Hepatocyte (in vitro differentiated cells): Measurements from ENCODE around the gene IMMT. TPM values are rescaled to one million over a fixed set of nuclear protein-coding genes. Genes with fewer than 3 reads are reported as not detected.

ENCODE experiments used
- DNase-seq: peaks from one replicate; pipeline ENCODE4 v3.0.0-alpha.2; 2016; ENCODE audit warnings: low spot score
- H2AFZ ChIP-seq: fragments of 200-600 bp; sonication (generic); 2 replicates; pipeline ENCODE4 v1.6.0; 2016; ENCODE audit warnings: antibody characterized with exemption, mild to moderate bottlenecking
- H3K27ac ChIP-seq: fragments of 200-600 bp; sonication (generic); 2 replicates; pipeline ENCODE4 v1.5.1; 2016; ENCODE audit warnings: mild to moderate bottlenecking
- H3K27me3 ChIP-seq: fragments of 200-600 bp; sonication (generic); 2 replicates; pipeline ENCODE4 v1.6.1; 2016
- H3K36me3 ChIP-seq: fragments of 200-600 bp; sonication (generic); replicated peaks from 2 replicates; pipeline ENCODE4 v1.5.1; 2016; ENCODE audit warnings: low read depth; ENCODE audit not compliant: insufficient read depth
- H3K4me1 ChIP-seq: fragments of 200-600 bp; sonication (generic); 2 replicates; pipeline ENCODE4 v1.5.1; 2016; ENCODE audit warnings: mild to moderate bottlenecking, moderate library complexity; ENCODE audit not compliant: insufficient read depth
- H3K4me2 ChIP-seq: fragments of 200-600 bp; sonication (generic); 2 replicates; pipeline ENCODE4 v1.6.0; 2016
- H3K4me3 ChIP-seq: fragments of 200-600 bp; sonication (generic); 2 replicates; pipeline ENCODE4 v1.5.1; 2016; ENCODE audit warnings: mild to moderate bottlenecking
- H3K79me2 ChIP-seq: fragments of 200-600 bp; sonication (generic); 2 replicates; pipeline ENCODE4 v1.6.0; 2017; ENCODE audit warnings: mild to moderate bottlenecking
- H3K9me2 ChIP-seq: fragments of 200-600 bp; sonication (generic); replicated peaks from 2 replicates; pipeline ENCODE4 v1.6.0; 2017; ENCODE audit warnings: mild to moderate bottlenecking; ENCODE audit not compliant: insufficient read depth
- H3K9me3 ChIP-seq: fragments of 200-600 bp; sonication (generic); 2 replicates; pipeline ENCODE4 v1.5.1; 2016; ENCODE audit warnings: low read depth, mild to moderate bottlenecking
- H4K20me1 ChIP-seq: fragments of 200-600 bp; sonication (generic); 2 replicates; pipeline ENCODE4 v1.6.0; 2016; ENCODE audit warnings: mild to moderate bottlenecking; ENCODE audit not compliant: insufficient read depth, poor library complexity, severe bottlenecking
- EZH2 ChIP-seq: fragments of 200-600 bp; sonication (generic); IDR thresholded peaks from 2 replicates; pipeline ENCODE4 v1.6.1; 2016; ENCODE audit warnings: antibody characterized with exemption, mild to moderate bottlenecking, borderline replicate concordance
- EZH2phosphoT487 ChIP-seq: fragments of 200-600 bp; sonication (generic); IDR thresholded peaks from one replicate; pipeline ENCODE4 v1.6.1; 2018; ENCODE audit warnings: antibody characterized with exemption, mild to moderate bottlenecking, low read depth, moderate library complexity; ENCODE audit not compliant: unreplicated experiment, severe bottlenecking
- WGBS: methylation state at CpG from one replicate; pipeline ENCODE4 v1.1.6; 2016; ENCODE audit warnings: low lambda C conversion rate; ENCODE audit errors: missing lambda C conversion rate; 5-methylcytosine and 5-hydroxymethylcytosine counted together
- polyA plus RNA-seq: library from polyadenylated mRNA; unstranded; fragments of >200 nt; fragmentation: Nextera tagmentation; extraction: Ambion mirVana; gene quantifications from 2 replicates; pipeline ENCODE4 v1.2.1, GENCODE V29; 2016
- total RNA-seq: library from RNA; depleted of rRNA; stranded (reverse); fragments of >200 nt; gene quantifications from 2 replicates; pipeline ENCODE4 v1.2.3, GENCODE V29; 2014
- TF ChIP-seq, protein P1 (sequence below): fragments of 200-600 bp; sonication (generic); IDR thresholded peaks from 2 replicates; pipeline ENCODE4 v1.5.1; 2016; ENCODE audit warnings: antibody characterized with exemption, mild to moderate bottlenecking; ENCODE audit not compliant: poor library complexity

The IMMT gene
- total and polyA plus RNA-seq, 2 experiments from 2014 or later: 60.1 to 67.9 TPM

DNA sequence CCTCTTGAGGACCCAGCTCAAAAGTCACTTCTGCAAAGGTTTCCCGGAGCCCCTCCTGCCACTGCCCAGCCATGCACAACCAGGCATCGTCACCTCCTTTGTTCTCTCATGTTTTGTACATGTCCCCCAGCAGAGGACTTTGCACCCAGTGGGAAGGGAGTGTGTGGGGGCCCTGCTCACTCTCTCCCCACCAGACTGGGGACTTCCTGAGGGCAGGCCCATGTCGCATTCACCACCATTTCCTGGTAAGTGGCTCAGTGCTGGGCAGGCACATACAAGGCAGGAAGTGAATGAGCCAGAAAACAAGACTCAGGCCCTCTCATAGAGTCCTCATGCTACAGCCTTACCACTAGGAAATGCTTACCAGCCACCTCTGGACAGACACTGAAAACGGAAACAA lies 22.9 kb upstream of the IMMT start:
- Histone ChIP-seq H3K4me2 (no peak overlapping the region), H3K27ac (no peak overlapping the region), H3K4me3 (no peak overlapping the region), H3K79me2 (no peaks in the 10 kb centered on the region), H4K20me1 (no peaks in the 10 kb centered on the region), H3K9me2 (no peaks in the 10 kb centered on the region), H3K4me1 (peaks cover 19% of the 10 kb centered on the region), H2AFZ (no peak overlapping the region), H3K9me3 (no peaks in the 10 kb centered on the region), H3K36me3 (no peaks in the 10 kb centered on the region), H3K27me3 (no peaks in the 10 kb centered on the region)
- no peak for DNase-seq
- TF ChIP-seq EZH2 (no peak), EZH2phosphoT487 (no peak)
- TF ChIP-seq, protein P1, sequence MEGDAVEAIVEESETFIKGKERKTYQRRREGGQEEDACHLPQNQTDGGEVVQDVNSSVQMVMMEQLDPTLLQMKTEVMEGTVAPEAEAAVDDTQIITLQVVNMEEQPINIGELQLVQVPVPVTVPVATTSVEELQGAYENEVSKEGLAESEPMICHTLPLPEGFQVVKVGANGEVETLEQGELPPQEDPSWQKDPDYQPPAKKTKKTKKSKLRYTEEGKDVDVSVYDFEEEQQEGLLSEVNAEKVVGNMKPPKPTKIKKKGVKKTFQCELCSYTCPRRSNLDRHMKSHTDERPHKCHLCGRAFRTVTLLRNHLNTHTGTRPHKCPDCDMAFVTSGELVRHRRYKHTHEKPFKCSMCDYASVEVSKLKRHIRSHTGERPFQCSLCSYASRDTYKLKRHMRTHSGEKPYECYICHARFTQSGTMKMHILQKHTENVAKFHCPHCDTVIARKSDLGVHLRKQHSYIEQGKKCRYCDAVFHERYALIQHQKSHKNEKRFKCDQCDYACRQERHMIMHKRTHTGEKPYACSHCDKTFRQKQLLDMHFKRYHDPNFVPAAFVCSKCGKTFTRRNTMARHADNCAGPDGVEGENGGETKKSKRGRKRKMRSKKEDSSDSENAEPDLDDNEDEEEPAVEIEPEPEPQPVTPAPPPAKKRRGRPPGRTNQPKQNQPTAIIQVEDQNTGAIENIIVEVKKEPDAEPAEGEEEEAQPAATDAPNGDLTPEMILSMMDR: no peak
- WGBS: 92% methylated on average over 4 of the region's 4 CpGs

DNA sequence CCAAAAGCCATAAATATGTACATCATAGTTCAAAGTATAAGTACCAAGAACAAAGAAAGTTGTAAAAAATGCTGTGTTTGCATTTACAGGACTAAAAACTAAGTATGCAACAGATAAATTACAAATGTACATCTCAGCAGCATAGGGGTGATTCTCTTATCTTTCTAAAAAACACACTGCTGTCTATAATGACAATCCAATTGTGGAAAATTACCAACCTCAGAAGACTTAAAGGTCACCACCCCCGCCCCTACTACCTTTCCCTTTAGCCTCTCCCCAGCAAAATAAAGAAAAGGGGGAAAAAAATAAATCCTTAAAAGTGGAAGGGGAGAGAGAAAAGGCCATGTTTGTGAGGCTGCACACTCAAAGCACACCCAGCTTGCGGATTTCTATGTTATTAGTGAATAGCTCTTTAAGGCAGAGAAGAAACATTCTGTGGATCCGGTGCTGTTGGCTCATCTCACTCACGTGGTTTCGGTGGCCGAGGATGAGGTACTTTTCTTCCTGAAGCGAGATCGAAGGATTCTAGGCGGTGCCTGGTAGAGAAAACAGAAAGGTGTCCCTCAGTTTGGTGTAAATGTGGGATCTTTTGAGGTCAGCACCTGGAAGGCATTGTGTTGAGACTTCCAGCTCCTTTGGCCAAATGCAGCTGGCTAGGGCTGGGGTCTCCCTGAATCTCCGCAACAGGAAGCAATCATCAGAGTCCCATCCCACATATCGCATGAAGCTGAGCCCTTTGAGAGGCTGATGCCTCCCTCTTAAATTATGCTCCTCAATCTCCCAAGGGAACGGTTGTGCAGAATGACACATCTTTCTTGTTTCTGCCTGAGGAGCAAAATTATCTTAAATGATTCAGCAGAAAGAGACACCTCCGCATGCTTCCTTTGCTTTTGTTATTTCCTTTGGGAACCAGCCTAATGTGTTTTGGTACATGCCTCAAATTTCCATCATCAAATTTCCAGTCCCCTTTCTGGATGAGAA lies 21.6 kb upstream of the IMMT start:
- H3K4me2 ChIP-seq: no peak overlapping the region
- no peaks in the 10 kb centered on the region for H3K79me2 ChIP-seq
- H3K27ac ChIP-seq: no peak overlapping the region
- no peak overlapping the region for H2AFZ ChIP-seq
- no peaks in the 10 kb centered on the region for H3K27me3 ChIP-seq
- no peaks in the 10 kb centered on the region for H3K9me2 ChIP-seq
- peaks cover 15% of the 10 kb centered on the region for H3K4me1 ChIP-seq
- H4K20me1 ChIP-seq: no peaks in the 10 kb centered on the region
- H3K4me3 ChIP-seq: no peak overlapping the region
- TF ChIP-seq EZH2 (no peak), EZH2phosphoT487 (no peak)
- TF ChIP-seq, protein P1: no peak
- no peaks in the 10 kb centered on the region for H3K36me3 ChIP-seq
- H3K9me3 ChIP-seq: no peaks in the 10 kb centered on the region
- WGBS: 88% methylated on average over 13 of the region's 13 CpGs
- no peak for DNase-seq

DNA sequence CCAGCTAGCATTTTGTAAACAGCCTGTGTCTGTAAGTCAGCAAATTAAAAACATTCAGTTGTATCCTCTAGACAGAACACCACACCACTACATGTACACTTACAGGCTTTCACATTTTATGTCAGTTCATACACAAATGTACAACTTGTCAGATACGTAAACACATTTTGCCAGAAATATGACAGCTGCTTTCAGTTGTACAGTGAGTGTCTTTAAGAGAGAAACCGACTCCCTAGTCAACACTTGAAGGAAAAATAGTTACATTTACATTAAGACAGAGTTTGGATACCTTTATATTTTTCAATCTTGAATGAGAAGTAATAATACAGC lies 19.2 kb upstream of the IMMT start:
- 89% methylated on average over 2 of the region's 2 CpGs for WGBS

More for the DNA sequence above, 19.2 kb upstream of the IMMT start:
- no peak for TF ChIP-seq EZH2
- TF ChIP-seq, protein P1: no peak
- TF ChIP-seq EZH2phosphoT487: no peak
- Histone ChIP-seq H3K9me3 (no peaks in the 10 kb centered on the region), H3K79me2 (no peaks in the 10 kb centered on the region), H3K27ac (peak overlapping the region; percentile 70), H3K4me3 (no peak overlapping the region), H3K4me2 (peak overlapping the region; percentile 27), H3K36me3 (no peaks in the 10 kb centered on the region), H4K20me1 (no peaks in the 10 kb centered on the region), H3K9me2 (no peaks in the 10 kb centered on the region), H3K27me3 (no peaks in the 10 kb centered on the region), H2AFZ (no peak overlapping the region), H3K4me1 (peaks cover 15% of the 10 kb centered on the region)
- DNase-seq: no peak
